OCI-M2 (cell line): Measurements from ENCODE around the gene SCN7A.
A peak's percentile ranks its signal among the peaks of the same experiment; 100 is the strongest.
"Not testable (repeated sequence)": the region's sequence is repeated elsewhere in the genome, so short reads cannot be mapped to it uniquely, and the experiment has no call there.

Experiments
- DNase-seq: peaks from one replicate; lab custom pipeline; 2025; ENCODE audit not compliant: unreplicated experiment; lab: John Stamatoyannopoulos, UW

The SCN7A gene

DNA sequence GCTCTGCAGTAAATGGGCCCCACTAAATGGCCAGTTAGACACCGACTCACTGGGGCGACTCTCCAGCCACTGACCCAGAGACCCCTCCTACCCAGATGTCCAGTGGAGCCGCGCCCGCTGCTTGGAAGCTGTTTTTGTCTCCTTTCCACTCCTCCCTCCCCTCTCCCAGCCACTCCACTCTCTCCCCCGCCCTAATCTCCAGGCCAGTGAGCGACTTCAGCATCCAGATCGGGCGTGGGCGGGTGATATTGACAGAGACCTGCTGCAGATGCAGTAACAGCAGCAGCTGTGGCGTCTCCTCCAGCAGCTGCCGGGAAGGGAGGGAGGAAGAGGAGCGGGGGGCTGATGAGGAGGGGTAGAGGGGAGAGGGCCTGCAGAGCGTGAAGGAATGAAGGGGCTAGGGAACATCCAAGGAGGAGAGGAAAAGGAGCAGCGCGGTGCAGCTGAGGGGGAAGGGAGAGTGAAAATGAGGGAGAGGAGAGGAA, at the start of gene SCN7A:
TSS of gene SCN7A (minus strand) at position 110 of the 485 bp plus-strand sequence. CDS start 16,553 bp downstream, outside the sequence.
- peak; percentile 23 for DNase-seq

DNA sequence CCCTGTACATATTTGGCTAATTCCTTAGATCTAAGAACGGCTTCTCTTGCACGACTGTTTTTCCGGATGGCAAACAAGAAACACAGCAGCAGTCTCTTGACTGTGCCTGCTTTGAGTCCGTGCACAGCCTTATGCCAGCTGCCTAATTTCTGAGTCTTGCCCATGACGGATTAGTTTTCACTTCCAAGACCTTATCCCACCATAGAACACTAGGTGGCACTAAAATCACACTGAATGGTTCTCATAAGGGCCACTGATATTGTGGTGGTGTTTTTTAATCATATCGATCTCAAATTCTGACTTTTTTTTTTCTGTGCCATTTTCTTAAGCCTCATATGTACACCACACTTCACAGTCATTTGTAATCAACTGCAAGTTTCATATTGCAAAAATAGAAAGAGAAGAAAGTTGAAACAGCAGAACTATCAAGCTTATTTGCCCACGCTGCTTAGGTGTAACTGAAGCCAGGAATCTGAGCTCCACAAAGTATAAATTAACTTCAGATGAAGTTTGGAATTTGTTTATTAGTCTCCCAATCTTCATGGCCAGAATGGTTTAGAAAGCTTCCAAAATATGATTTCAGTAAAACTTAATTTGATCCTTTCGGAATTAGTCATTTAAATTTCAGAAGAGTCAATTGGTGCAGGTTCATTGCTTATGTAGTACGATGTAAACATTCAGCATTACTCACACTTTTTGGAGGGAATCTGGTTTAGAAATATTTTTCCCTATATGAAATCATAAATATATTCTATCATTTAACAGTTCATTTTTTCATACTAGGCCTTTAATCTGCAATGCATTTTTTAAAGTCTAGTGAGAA, 45.5 kb upstream of the SCN7A start:
- DNase-seq: no peak

DNA sequence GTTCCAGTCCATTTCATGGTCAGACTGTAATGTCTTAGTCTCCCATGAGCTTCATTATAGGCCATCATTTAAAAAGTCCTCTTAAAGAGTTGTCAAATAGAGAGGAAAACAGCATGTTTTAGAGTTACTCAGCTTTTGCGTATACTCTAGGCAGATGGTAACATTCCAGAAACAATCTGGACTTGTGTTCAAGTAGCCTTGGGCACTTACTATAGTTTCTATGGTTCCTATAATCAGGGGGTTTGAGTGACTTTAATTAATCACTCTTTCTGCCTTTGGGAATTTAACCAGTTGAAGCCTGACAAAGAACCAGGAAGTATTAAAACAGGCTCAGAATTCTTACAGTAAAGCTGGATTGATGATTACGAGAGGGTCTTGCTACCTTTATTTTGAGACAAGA, 42.1 kb upstream of the SCN7A start:
- no peak for DNase-seq

DNA sequence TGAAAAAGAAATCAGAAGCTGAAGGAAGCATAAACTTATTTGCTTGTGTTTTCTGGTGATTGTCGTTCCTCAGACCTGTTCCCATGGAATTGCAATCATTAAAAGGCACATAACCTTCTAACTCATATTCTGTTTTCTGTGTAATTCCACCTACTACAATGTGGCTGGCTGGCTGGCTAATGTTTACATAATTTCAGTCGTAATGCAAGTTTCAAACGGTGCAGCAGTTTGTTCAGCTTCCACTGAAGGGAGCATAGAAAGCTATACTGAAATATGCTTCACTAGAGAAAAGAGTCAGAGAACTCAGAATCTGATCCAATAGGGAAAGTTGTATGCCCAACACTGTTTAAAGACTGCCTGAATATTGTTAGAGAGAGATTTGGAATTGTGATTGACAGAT, 27.1 kb upstream of the SCN7A start:
- no peak for DNase-seq

DNA sequence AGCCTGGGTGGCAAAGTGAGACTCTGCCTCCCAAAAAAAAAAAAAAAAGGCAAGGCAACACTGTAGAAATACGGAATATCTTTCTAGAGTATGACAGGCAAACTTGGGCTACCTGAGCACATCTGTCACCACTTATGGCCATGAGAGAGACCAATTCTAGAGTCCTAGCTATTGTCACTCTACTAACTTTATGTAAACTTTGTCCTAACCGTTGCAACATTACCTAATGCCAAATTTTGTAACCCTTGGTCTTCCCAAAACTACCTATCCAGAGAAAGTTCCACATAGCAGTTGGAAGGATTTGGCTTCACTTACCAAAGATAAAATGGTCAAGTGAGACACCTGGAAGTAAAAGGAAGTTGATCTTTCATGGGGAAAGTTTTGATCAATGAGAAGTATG, 26.6 kb upstream of the SCN7A start:
- no peak for DNase-seq

DNA sequence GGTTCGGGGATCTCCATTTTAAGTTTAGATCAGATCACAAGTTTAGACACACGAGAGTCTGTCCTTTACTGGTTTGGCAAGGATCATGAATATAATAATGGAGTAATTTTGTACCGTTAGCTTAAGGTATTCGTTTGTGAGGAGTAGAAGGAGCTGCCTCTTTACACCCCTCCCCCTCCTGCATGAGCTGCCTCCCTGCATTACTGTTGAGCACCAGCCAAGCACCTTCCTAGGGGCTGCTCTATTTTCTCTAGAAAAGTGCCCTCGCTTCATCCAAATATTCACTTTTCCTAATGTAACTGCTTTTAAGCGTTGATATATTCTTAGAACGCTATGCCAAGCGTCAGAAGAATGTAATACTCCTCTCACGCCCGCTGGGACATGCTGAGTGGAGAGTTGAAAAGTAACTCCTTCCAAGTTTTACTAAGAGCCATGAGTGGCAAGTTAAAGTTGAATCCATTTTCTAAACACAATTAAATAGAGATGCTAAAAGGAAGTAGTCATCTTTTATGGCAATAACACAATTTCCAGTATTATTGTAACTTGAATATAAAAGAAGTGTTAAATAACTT, 25.4 kb upstream of the SCN7A start:
- no peak for DNase-seq

DNA sequence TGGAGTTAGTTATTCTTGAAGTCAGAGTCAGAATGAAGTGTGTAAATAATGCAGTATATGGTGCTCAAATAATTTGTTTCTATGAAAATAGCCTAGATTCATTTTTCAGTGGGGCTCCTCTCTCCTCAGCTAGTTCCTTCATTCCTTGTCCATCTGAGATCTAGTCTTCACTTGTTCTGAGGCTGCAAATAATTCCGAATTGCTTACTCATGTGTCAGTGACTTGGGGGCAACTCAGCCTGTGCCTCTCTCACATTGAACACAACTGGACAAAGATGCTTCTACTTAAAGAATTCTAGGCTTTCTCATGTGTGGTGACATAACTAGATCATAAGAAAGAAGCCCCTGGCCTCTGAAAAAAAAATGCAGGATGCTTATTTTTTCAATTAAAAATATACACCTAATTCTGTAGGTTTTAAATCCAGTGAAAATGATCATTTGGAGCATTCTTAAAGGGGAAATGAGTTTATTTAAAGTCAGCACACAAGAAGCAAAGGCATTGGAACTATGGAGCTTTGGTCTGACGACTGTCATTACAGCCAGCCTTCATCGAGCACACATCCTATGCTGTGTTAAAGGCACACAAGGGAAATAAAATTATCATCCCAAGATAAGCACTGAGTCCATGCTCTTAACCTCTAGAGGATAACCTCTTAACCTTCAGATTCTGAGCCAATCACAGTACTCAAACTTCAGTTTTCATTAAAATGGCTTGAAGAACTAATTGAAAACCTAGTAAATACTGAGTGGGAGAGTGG, 24.8 kb upstream of the SCN7A start:
- no peak for DNase-seq

DNA sequence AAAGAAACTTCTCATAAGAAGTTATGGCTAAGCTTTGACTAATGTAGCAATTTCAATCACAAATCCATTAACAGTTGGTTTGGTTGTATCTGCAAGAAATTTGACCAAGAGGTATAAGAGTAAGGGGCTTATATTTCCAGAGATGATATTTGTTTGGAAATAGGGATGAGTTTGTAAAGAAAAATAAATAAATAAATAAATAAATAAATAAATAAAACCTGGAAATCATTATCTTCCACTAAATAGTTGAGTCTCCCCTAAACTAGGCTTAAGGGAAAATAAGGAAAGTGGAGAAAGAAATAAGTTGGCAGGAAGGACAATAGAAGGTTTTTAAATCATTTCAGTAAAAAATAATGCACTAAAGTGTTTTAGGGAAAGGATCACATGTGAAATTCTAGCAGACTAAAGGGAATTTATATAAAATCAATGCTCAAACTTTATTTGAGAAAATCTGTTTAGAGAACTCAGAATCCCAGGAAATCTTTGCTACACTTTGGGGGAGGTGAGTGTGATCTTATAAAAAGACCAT, 23.5 kb upstream of the SCN7A start:
- no peak for DNase-seq

DNA sequence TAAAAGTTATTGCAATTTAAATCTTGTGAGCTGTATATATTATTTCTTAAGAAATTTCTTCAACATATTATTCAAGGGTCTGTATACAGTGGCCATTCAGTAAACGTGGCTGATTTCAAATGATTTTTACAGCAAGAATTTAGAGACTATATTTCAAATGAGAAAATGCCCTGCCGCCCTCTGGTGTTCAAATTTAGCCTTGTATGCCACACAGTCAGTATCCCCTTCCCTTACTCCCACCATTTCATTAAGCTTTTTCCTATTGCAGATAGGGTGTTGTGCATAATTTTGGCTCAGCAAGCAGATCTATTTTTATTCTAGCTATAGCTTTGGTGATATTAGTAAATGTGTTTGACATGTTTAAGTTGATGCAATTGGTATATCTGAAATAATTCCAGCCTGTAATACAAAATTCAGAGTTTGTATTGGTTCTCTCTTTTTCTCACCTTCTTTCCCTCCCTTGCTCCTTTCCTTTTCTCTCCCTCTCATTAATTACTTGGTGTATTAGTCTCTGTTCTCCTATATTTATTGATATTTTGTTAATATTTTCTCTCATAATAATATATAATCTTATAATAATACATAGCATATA, 22.8 kb upstream of the SCN7A start:
- DNase-seq: peak; percentile 5

DNA sequence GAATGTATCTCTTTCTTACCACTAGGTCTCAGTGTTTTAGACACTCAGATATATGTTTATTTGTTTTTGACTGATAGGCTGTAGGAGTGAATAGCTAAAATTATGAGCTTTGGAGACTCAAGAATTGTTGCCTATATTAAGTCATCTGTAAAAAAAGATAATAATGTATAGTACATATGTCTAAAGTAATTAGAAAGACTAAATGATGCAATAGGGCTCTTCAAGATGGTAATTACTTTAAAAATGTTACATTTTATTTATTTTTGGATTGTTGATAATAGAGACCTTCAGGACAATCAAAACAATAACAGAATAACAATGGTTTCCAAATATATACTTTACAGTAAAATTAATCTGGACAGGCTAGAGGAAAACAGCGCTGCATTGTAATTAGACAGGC, 19.9 kb upstream of the SCN7A start:
- no peak for DNase-seq

DNA sequence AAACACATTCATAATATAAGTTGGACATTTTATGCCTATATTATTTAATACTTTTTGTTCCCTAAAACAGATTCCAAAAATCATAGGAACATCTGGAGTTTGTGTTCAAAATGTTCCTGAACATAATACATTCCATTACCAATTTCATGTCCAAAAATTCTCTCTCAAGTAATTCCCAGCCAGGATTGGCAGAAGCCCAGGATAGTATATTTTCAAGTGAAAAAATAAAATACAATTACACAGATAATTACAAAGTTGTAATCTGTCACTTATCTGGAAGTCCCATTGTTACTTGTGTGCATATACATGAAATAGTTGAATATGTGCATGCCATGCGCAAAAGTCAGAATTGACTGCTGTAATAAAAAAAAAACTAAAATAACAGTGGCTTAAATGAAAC, 5.2 kb upstream of the SCN7A start:
- no peak for DNase-seq

DNA sequence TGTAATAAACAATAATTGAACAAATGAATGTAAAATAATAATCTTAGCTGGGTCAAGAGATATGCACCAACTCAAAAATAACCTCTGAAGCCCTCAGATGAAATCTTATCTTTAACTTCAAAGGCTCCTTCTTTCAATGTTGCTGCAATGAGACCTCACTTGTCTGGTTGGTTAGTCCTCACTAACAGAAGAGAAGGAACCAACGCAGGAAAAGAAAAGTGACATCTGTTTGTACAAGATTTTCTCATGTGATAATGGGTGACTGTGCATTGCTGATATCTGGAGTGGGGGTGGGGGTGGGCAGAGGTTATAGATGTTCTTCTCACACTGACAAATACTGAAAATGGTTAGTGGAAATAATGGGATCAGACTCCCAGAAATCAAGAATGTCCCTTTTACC, 2.6 kb downstream of the SCN7A start:
- no peak for DNase-seq

DNA sequence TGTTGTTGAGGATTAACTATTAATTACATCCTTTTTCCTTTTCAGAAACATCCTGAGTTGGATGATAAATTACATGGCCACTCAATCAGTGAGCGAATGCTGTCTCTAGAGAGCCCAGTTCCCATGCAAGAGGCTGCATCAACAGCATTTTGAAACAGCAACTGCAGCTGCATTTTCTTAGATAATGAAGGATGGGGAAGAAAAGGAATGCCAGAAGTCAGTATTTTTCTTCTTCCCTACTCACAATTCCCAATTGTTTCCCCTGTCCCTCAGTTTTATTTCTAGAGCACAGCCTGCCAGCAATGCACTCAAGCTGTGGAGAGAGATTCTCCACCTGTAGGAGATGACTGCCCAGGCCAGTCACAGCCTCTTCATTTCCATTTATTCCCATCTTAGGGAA, 6.9 kb downstream of the SCN7A start:
- no peak for DNase-seq

DNA sequence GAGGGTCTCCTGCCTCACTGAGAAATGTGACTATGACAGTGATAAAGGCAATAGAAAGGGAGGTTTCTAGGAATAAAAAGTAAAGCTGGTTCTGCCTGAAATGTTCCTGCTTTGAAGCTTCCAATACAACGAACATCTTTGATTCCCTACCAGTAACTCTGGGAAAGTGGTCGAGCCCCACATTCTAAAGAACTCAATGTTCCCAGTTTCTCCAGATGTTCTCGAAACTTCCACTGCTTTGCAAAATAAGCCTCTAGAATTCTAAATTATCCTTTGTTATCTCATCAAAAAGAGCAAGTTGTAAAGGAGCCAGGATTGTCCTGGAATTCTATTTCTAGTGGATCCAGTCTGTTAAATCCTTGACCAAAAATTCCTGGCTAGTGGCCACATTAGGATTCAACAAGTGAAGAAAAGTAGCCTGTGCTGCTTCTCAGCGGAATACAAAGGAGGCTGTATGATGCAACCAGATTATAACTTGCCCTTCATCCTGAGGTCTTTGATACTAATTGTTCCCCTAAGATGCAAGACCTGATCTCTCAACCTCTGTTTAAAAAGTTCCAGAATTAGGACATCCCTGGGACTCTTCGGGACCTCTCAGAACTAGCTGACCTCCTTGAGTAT, 8.4 kb downstream of the SCN7A start:
- DNase-seq: no peak

DNA sequence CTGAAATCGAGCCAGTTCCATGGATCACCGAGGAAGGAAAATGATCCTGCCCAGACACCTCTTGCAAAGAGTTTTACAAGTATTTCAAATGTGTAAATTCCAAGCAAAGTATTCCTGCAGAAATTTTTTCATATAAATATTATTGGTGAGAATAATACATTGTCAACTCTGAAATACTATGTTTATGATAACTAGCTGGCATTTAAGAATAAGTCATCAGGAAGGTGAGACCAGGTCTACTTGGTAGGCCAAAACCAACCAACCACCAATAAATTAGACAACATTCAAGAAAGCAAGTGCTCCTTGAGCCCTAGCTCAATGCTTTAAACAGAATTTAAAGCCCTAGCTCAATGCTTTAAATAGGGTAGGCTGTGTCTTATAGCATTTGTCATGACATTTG, 21.7 kb downstream of the SCN7A start:
- no peak for DNase-seq

DNA sequence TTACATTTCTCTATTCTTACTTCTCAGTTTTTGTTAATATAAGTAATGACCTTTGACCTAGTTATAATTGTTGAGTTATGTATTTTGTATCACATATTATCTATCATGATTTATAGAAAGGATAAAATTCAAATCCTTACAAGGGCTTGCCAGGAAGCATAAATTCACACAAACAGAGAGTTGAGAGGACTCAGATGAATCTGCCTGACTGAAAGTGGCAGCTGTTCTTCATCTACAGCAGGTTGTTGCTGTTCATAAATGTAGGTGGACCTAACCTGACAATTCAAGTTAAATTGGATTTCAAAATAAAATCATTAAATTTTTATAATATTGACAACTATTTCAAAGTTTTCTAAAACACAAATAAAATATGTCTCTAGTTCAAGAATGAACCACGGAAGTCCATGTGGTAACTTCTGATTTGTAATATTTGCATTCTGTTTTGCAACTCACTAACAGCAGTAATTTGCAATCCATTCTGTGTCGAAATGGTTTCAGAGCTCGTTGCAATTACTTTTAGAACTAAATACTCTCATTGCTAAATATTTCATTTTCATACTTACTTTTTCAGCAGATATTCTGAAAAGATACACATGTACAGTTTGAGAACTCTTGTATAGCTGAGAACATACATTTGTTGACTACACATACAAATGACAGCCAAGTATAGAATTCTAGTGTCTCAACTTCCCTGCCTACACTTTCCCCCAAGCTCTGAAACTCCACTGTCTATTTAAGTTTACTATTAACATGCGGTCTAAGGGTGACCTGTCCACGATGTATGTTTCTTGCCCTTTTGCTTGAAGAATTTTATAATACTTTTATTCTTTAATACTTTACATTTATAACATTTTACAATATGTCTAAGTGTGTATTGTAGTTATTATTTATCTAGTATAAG, 25.7 kb downstream of the SCN7A start:
- no peak for DNase-seq

DNA sequence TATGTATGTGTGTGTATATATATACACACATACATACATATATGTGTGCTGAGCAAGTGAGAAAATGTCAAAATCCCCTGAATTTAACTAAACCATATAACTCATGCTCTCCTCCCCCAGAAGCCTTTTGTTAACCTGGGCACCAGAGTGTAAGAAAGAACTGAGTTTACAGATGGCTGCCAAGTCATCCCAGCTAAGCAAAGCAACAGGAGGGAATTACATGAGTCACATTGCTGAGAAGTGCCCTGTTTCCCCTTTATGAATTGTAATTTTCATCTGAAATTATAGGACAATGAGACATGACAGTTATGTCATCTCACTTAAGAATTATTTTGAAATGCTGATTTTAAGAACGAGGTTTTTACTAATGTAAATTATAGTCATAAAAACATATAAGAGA, 29.9 kb downstream of the SCN7A start:
- no peak for DNase-seq

DNA sequence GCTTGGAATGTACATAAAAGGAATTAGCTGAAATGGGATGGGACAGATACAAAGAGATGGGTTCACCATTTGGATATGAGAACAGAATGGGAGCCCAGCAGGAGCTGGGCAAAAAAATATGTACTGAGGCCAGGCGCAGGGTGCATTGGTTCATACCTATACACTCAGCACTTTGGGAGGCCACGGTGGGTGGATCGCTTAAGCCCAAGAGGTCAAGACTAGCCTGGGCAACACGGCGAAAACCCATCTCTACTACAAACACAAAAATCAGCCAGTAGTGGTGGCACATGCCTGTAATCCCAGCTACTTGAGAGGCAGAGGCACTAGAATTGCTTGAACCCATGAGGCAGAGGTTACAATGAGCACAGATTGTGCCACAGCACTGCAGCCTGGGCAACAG, 30.4 kb downstream of the SCN7A start:
- no peak for DNase-seq

DNA sequence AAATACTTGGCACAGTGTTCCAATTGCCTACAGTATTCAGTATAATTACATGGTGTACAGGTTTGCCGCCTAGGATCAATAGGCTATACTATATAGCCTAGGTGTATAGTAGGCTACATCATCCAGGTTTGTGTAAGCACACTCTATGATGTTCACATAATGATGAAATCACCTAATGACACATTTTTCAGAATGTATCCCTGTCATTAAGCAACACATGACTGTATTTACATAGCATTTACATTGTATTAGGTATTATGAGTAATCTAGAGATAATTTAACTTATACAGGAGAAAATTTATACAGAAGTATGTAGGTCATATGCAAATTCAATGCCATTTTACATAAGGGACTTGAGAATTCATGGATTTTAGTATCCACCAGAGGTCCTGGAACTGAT, 35.4 kb downstream of the SCN7A start:
- DNase-seq: no peak

DNA sequence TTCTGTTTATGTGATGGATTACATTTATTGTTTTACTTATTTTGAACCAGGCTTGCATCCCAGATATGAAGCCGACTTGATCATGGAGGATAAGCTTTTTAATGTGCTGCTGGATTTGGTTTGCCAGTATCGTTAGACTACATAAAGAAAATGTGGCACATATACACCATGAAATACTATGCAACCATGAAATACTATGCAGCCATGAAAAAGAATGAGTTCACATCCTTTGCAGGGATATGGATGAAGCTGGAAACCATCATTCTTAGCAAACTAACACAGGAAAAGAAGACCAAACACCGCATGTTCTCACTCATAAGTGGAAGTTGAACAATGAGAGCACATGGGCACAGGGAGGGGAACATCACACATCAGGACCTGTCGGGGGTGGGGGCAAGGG, 38.2 kb downstream of the SCN7A start:
- not testable (repeated sequence) for DNase-seq
